Smooth muscle cell (in vitro differentiated cells): ENCODE results near the gene MCM8. TPM values are rescaled to one million over a fixed set of nuclear protein-coding genes. Genes with fewer than 3 reads are reported as not detected.

ENCODE experiments used
- DNase-seq: peaks from one replicate; lab custom pipeline; 2025; ENCODE audit not compliant: unreplicated experiment; lab: John Stamatoyannopoulos, UW
- H2AFZ ChIP-seq: fragments of 200-600 bp; sonication (generic); 2 replicates; pipeline ENCODE4 v1.6.0; 2016; ENCODE audit warnings: antibody characterized with exemption, low read depth, mild to moderate bottlenecking
- H3F3A ChIP-seq: fragments of 200-600 bp; sonication (generic); 2 replicates; pipeline ENCODE4 v1.6.0; 2017; ENCODE audit warnings: antibody characterized with exemption, low read depth
- H3K27ac ChIP-seq: fragments of 200-600 bp; sonication (generic); 2 replicates; pipeline ENCODE4 v1.5.1; 2016; ENCODE audit warnings: low read depth, mild to moderate bottlenecking
- H3K27me3 ChIP-seq: fragments of 200-600 bp; sonication (generic); 2 replicates; pipeline ENCODE4 v1.6.1; 2016; ENCODE audit warnings: low read depth, mild to moderate bottlenecking
- H3K36me3 ChIP-seq: fragments of 200-600 bp; sonication (generic); 2 replicates; pipeline ENCODE4 v1.5.1; 2016; ENCODE audit warnings: low read depth
- H3K4me1 ChIP-seq: fragments of 200-600 bp; sonication (generic); 2 replicates; pipeline ENCODE4 v1.5.1; 2016; ENCODE audit warnings: low read depth
- H3K4me2 ChIP-seq: fragments of 200-600 bp; sonication (generic); 2 replicates; pipeline ENCODE4 v1.6.0; 2016; ENCODE audit warnings: mild to moderate bottlenecking
- H3K4me3 ChIP-seq: fragments of 200-600 bp; sonication (generic); 2 replicates; pipeline ENCODE4 v1.5.1; 2016; ENCODE audit warnings: mild to moderate bottlenecking
- H3K79me2 ChIP-seq: fragments of 200-600 bp; sonication (generic); 2 replicates; pipeline ENCODE4 v1.6.0; 2016; ENCODE audit warnings: low read depth, mild to moderate bottlenecking
- H3K9ac ChIP-seq: fragments of 200-600 bp; sonication (generic); 2 replicates; pipeline ENCODE4 v1.6.0; 2016; ENCODE audit warnings: low read depth
- H3K9me3 ChIP-seq: fragments of 200-600 bp; sonication (generic); replicated peaks from 2 replicates; pipeline ENCODE4 v1.5.1; 2016; ENCODE audit warnings: low read depth
- H4K20me1 ChIP-seq: fragments of 200-600 bp; sonication (generic); 2 replicates; pipeline ENCODE4 v1.6.0; 2016; ENCODE audit warnings: low read depth
- WGBS: methylation state at CpG from one replicate; pipeline ENCODE4 v1.1.7; 2016; ENCODE audit warnings: low lambda C conversion rate; 5-methylcytosine and 5-hydroxymethylcytosine counted together
- polyA plus RNA-seq: library from polyadenylated mRNA; unstranded; fragments of >200 nt; fragmentation: Nextera tagmentation; extraction: Ambion mirVana; gene quantifications from 2 replicates; pipeline ENCODE4 v1.2.1, GENCODE V29; 2016
- total RNA-seq: library from RNA; depleted of rRNA; stranded (reverse); fragments of >200 nt; gene quantifications from 2 replicates; pipeline ENCODE4 v1.2.3, GENCODE V29; 2014
- TF ChIP-seq, protein P1 (sequence below): fragments of 200-600 bp; sonication (generic); IDR thresholded peaks from 2 replicates; pipeline ENCODE4 v1.5.1; 2017; ENCODE audit warnings: borderline replicate concordance, mild to moderate bottlenecking, antibody characterized with exemption; ENCODE audit not compliant: insufficient read depth, poor library complexity, severe bottlenecking

MCM8 gene
- total and polyA plus RNA-seq, 2 experiments from 2014 or later: 2.8 to 5.5 TPM

GRCh38 chr20:6044115-6044514 is 93.7 kb downstream of the MCM8 start:
- Histone ChIP-seq H3K4me1 (no peaks in the 10 kb centered on the region), H3K4me3 (no peak overlapping the region), H3K36me3 (peaks cover 8% of the 10 kb centered on the region), H3K9ac (no peak overlapping the region), H3K27ac (no peak overlapping the region), H3K4me2 (no peak overlapping the region), H3F3A (no peaks in the 10 kb centered on the region), H2AFZ (no peak overlapping the region), H4K20me1 (no peaks in the 10 kb centered on the region), H3K79me2 (no peaks in the 10 kb centered on the region), H3K27me3 (no peaks in the 10 kb centered on the region), H3K9me3 (no peaks in the 10 kb centered on the region)
- WGBS: 91% methylated on average over 2 of the region's 2 CpGs
- no peak for DNase-seq
- TF ChIP-seq, protein P1, sequence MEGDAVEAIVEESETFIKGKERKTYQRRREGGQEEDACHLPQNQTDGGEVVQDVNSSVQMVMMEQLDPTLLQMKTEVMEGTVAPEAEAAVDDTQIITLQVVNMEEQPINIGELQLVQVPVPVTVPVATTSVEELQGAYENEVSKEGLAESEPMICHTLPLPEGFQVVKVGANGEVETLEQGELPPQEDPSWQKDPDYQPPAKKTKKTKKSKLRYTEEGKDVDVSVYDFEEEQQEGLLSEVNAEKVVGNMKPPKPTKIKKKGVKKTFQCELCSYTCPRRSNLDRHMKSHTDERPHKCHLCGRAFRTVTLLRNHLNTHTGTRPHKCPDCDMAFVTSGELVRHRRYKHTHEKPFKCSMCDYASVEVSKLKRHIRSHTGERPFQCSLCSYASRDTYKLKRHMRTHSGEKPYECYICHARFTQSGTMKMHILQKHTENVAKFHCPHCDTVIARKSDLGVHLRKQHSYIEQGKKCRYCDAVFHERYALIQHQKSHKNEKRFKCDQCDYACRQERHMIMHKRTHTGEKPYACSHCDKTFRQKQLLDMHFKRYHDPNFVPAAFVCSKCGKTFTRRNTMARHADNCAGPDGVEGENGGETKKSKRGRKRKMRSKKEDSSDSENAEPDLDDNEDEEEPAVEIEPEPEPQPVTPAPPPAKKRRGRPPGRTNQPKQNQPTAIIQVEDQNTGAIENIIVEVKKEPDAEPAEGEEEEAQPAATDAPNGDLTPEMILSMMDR: no peak

GRCh38 chr20:6045566-6045965 is 95.1 kb downstream of the MCM8 start:
- Histone ChIP-seq H3K4me3 (no peak overlapping the region), H3K27me3 (no peaks in the 10 kb centered on the region), H4K20me1 (no peaks in the 10 kb centered on the region)

DNA sequence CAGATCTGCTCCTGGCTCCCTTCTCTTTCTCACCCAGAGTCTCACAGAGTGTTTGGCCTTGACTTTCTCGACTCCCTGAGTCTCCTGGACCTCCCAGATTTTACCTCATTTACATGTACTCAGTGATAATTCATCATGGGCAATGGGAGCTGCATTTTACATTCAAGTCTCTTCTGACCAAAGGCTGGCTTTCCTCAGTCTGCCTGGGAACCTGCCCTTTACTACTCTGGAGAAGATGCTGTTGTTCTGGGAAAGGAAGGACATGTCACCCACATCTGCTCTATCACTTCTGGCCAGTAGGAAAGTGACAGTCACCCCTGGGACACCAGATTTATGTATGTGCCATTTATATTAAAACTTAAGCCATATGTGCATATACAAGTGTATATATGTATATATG is 96.0 kb downstream of the MCM8 start:
- H3K4me3 ChIP-seq: no peak overlapping the region
- H3K4me1 ChIP-seq: no peaks in the 10 kb centered on the region
- no peaks in the 10 kb centered on the region for H3K9me3 ChIP-seq
- H3K4me2 ChIP-seq: no peak overlapping the region
- no peak for DNase-seq
- no peak overlapping the region for H3K9ac ChIP-seq
- H3K79me2 ChIP-seq: peaks cover 16% of the 10 kb centered on the region
- no peaks in the 10 kb centered on the region for H3K27me3 ChIP-seq
- no peaks in the 10 kb centered on the region for H4K20me1 ChIP-seq
- H2AFZ ChIP-seq: no peak overlapping the region
- no peaks in the 10 kb centered on the region for H3K36me3 ChIP-seq
- H3F3A ChIP-seq: no peaks in the 10 kb centered on the region
- H3K27ac ChIP-seq: no peak overlapping the region
- TF ChIP-seq, protein P1: no peak
- WGBS: 100% methylated on average over 1 of the region's 1 CpG

More at GRCh38 chr20:6045566-6045965, 95.1 kb downstream of the MCM8 start:
- H3K36me3 ChIP-seq: peaks cover 3% of the 10 kb centered on the region
- TF ChIP-seq, protein P1: no peak
- no peaks in the 10 kb centered on the region for H3K9me3 ChIP-seq
- no peak overlapping the region for H3K27ac ChIP-seq
- no peak overlapping the region for H2AFZ ChIP-seq
- no peak for DNase-seq
- H3F3A ChIP-seq: no peaks in the 10 kb centered on the region
- peaks cover 9% of the 10 kb centered on the region for H3K79me2 ChIP-seq
- no peak overlapping the region for H3K4me2 ChIP-seq
- no peak overlapping the region for H3K9ac ChIP-seq
- H3K4me1 ChIP-seq: no peaks in the 10 kb centered on the region

DNA sequence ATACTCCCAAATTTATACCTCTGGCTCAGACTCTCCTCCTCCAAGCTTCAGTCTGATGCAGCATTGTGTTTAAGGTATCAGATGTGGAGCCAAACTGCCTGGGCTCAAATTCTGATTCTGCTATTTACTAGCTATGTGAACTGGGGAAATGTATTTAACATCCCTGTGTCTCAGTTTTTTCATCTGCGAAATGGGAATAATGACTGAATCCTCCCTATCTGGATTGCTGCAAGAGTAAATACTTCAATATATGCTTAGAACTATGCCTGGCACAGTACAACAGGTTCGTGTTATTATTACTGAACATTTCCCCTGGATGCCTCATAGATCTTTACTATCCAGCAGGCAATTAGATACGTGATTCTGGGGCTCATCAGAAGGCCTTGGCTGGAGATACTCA is 97.9 kb downstream of the MCM8 start:
- H3K36me3 ChIP-seq: no peaks in the 10 kb centered on the region
- TF ChIP-seq, protein P1: no peak
- peaks cover 11% of the 10 kb centered on the region for H3K4me1 ChIP-seq
- no peak overlapping the region for H2AFZ ChIP-seq
- H4K20me1 ChIP-seq: no peaks in the 10 kb centered on the region
- DNase-seq: no peak
- H3K27me3 ChIP-seq: no peaks in the 10 kb centered on the region
- peaks cover 19% of the 10 kb centered on the region for H3K79me2 ChIP-seq
- H3F3A ChIP-seq: peaks cover 5% of the 10 kb centered on the region
- no peak overlapping the region for H3K4me2 ChIP-seq
- H3K27ac ChIP-seq: no peak overlapping the region
- no peaks in the 10 kb centered on the region for H3K9me3 ChIP-seq
- H3K4me3 ChIP-seq: no peak overlapping the region
- no peak overlapping the region for H3K9ac ChIP-seq
- WGBS: 96% methylated on average over 3 of the region's 3 CpGs
